DOHH2 (cell line): ENCODE results near the gene TPST1.
A peak's percentile ranks its signal among the peaks of the same experiment; 100 is the strongest.

Experiments
- H3F3A ChIP-seq: fragments of 200-600 bp; sonication (generic), shearing (Covaris generic); 2 replicates; pipeline ENCODE4 v1.6.0; 2016; ENCODE audit warnings: antibody characterized with exemption, mild to moderate bottlenecking; ENCODE audit not compliant: control insufficient read depth, insufficient read depth
- H3K27ac ChIP-seq: fragments of 200-600 bp; sonication (generic); 2 replicates; pipeline ENCODE4 v1.5.1; 2014; ENCODE audit warnings: low read depth, mild to moderate bottlenecking, low read length, moderate library complexity
- H3K27me3 ChIP-seq: fragments of 200-600 bp; sonication (generic); 2 replicates; pipeline ENCODE4 v1.6.1; 2014; ENCODE audit warnings: mild to moderate bottlenecking, low read length, mixed read lengths; ENCODE audit not compliant: control insufficient read depth
- H3K36me3 ChIP-seq: fragments of 200-600 bp; sonication (generic); 2 replicates; pipeline ENCODE4 v1.6.1; 2014; ENCODE audit warnings: mild to moderate bottlenecking, low read length, moderate library complexity, mixed read lengths; ENCODE audit not compliant: control insufficient read depth
- H3K4me1 ChIP-seq: fragments of 200-600 bp; sonication (generic); 2 replicates; pipeline ENCODE4 v1.6.1; 2014; ENCODE audit warnings: mild to moderate bottlenecking, low read length, mixed read lengths; ENCODE audit not compliant: control insufficient read depth
- H3K4me2 ChIP-seq: fragments of 200-600 bp; sonication (generic); 2 replicates; pipeline ENCODE4 v1.6.0; 2014; ENCODE audit warnings: mild to moderate bottlenecking, low read length, moderate library complexity
- H3K4me3 ChIP-seq: fragments of 200-600 bp; sonication (generic); 2 replicates; pipeline ENCODE4 v1.5.1; 2014; ENCODE audit warnings: mild to moderate bottlenecking, low read length, mixed read lengths
- H3K79me2 ChIP-seq: fragments of 200-600 bp; sonication (generic); 2 replicates; pipeline ENCODE4 v1.6.1; 2014; ENCODE audit warnings: mild to moderate bottlenecking, low read length, mixed read lengths; ENCODE audit not compliant: control insufficient read depth
- H3K9me2 ChIP-seq: fragments of 200-600 bp; sonication (generic); replicated peaks from 2 replicates; pipeline ENCODE4 v1.6.1; 2014; ENCODE audit warnings: mild to moderate bottlenecking, low read length, mixed read lengths; ENCODE audit not compliant: control insufficient read depth
- H3K9me3 ChIP-seq: fragments of 200-600 bp; sonication (generic); 2 replicates; pipeline ENCODE4 v1.6.1; 2014; ENCODE audit warnings: antibody characterized with exemption, low read length, mixed read lengths; ENCODE audit not compliant: control insufficient read depth, insufficient read depth
- H4K20me1 ChIP-seq: fragments of 200-600 bp; sonication (generic); 2 replicates; pipeline ENCODE4 v1.6.0; 2014; ENCODE audit warnings: low read depth, mild to moderate bottlenecking, antibody characterized with exemption, low read length, moderate library complexity; ENCODE audit not compliant: control insufficient read depth, insufficient read depth
- CTCF ChIP-seq: fragments of 200-600 bp; sonication (generic); IDR thresholded peaks from one replicate; pipeline ENCODE4 v1.5.1; 2014; ENCODE audit warnings: antibody characterized with exemption, mild to moderate bottlenecking, low read depth, low read length; ENCODE audit not compliant: poor library complexity, severe bottlenecking
- EZH2phosphoT487 ChIP-seq: fragments of 200-600 bp; sonication (generic); IDR thresholded peaks from 2 replicates; pipeline ENCODE4 v1.6.1; 2017; ENCODE audit warnings: borderline replicate concordance, mild to moderate bottlenecking, antibody characterized with exemption, low read length, moderate library complexity, mixed read lengths

Gene TPST1

GRCh38 chr7:66198469-66198868, 6.7 kb upstream of the TPST1 start:
- TF ChIP-seq CTCF (no peak), EZH2phosphoT487 (no peak)
- no peaks in the 10 kb centered on the region for H3K79me2 ChIP-seq
- no peak overlapping the region for H3K4me3 ChIP-seq
- H3K9me2 ChIP-seq, result no peaks in the 10 kb centered on the region
- H3K27ac ChIP-seq, result no peak overlapping the region
- no peaks in the 10 kb centered on the region for H3F3A ChIP-seq
- H3K4me1 ChIP-seq, result no peaks in the 10 kb centered on the region
- no peaks in the 10 kb centered on the region for H4K20me1 ChIP-seq
- no peaks in the 10 kb centered on the region for H3K9me3 ChIP-seq
- no peaks in the 10 kb centered on the region for H3K36me3 ChIP-seq
- H3K27me3 ChIP-seq, result peaks cover 8% of the 10 kb centered on the region
- H3K4me2 ChIP-seq, result no peak overlapping the region

- H3K79me2 ChIP-seq, result no peaks in the 10 kb centered on the region
- no peaks in the 10 kb centered on the region for H3F3A ChIP-seq
- no peak overlapping the region for H3K27ac ChIP-seq
- H3K4me1 ChIP-seq, result no peaks in the 10 kb centered on the region
- H3K27me3 ChIP-seq, result peaks cover 8% of the 10 kb centered on the region
- no peaks in the 10 kb centered on the region for H3K36me3 ChIP-seq
- TF ChIP-seq CTCF, result no peak
- TF ChIP-seq EZH2phosphoT487, result no peak
- no peak overlapping the region for H3K4me2 ChIP-seq
- no peaks in the 10 kb centered on the region for H3K9me3 ChIP-seq
- H4K20me1 ChIP-seq, result no peaks in the 10 kb centered on the region
- no peak overlapping the region for H3K4me3 ChIP-seq
- no peaks in the 10 kb centered on the region for H3K9me2 ChIP-seq
Observed at GRCh38 chr7:66198956-66199355, 6.2 kb upstream of the TPST1 start.

- Histone ChIP-seq H3K79me2 (no peaks in the 10 kb centered on the region), H3K4me1 (peaks cover 18% of the 10 kb centered on the region), H3K27ac (no peak overlapping the region), H4K20me1 (no peaks in the 10 kb centered on the region), H3K4me2 (no peak overlapping the region), H3K27me3 (peaks cover 37% of the 10 kb centered on the region), H3K36me3 (no peaks in the 10 kb centered on the region), H3K9me3 (no peaks in the 10 kb centered on the region), H3F3A (no peaks in the 10 kb centered on the region), H3K9me2 (no peaks in the 10 kb centered on the region), H3K4me3 (no peak overlapping the region)
- TF ChIP-seq EZH2phosphoT487 (no peak), CTCF (no peak)
Observed at GRCh38 chr7:66202441-66202840, 2.7 kb upstream of the TPST1 start.

GRCh38 chr7:66205741-66206090, 582 bp downstream of the TPST1 start:
- no peak for TF ChIP-seq EZH2phosphoT487
- no peak for TF ChIP-seq CTCF
- Histone ChIP-seq H3K9me3 (no peaks in the 10 kb centered on the region), H3K79me2 (no peaks in the 10 kb centered on the region), H3K27me3 (peaks cover 61% of the 10 kb centered on the region), H3K27ac (no peak overlapping the region), H3K4me2 (peak overlapping the region; percentile 72), H3K4me1 (peaks cover 23% of the 10 kb centered on the region), H3K36me3 (no peaks in the 10 kb centered on the region), H3K4me3 (peak overlapping the region; percentile 75), H3F3A (no peaks in the 10 kb centered on the region), H3K9me2 (no peaks in the 10 kb centered on the region), H4K20me1 (no peaks in the 10 kb centered on the region)
